GM21528 (cell line): ENCODE data around the gene BCKDK.
"Not testable (repeated sequence)": the region's sequence is repeated elsewhere in the genome, so short reads cannot be mapped to it uniquely, and the experiment has no call there.

Experiments
- ATAC-seq: cut with Tn5 transposase; IDR thresholded peaks from one replicate; pipeline ENCODE4 v1.9.1; 2021; ENCODE audit warnings: mild to moderate bottlenecking, moderate library complexity; ENCODE audit not compliant: unreplicated experiment, low FRiP score

Gene BCKDK

DNA sequence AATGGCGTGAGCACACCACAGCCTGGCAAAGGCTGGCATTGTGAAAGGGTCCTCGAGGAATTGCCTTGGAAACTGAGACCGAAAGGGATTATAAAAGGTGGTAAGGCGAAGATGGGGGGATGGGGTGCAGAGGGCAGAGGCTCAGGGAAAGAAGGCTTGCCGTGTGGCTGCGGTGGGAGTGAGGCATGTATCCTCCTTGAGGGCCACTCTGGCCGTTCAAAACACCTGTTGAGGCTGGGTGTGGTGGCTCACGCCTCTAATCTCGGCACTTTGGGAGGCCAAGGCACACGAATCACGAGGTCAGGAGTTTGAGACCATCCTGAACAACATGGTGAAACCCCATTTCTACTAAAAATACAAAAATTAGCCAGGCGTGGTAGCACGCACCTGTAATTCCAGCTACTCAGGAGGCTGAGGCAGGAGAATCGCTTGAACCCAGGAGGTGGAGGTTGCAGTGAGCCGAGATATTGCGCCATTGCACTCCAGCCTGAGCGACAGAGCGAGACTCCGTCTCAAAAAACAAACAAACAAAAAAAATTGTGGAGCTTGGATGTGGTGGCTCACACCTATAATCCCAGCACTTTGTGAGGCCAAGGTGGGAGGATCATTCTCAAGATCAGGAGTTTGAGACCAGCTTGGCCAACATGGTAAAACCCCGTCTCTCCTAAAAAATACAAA, 28.8 kb downstream of the BCKDK start:
- not testable (repeated sequence) for ATAC-seq

DNA sequence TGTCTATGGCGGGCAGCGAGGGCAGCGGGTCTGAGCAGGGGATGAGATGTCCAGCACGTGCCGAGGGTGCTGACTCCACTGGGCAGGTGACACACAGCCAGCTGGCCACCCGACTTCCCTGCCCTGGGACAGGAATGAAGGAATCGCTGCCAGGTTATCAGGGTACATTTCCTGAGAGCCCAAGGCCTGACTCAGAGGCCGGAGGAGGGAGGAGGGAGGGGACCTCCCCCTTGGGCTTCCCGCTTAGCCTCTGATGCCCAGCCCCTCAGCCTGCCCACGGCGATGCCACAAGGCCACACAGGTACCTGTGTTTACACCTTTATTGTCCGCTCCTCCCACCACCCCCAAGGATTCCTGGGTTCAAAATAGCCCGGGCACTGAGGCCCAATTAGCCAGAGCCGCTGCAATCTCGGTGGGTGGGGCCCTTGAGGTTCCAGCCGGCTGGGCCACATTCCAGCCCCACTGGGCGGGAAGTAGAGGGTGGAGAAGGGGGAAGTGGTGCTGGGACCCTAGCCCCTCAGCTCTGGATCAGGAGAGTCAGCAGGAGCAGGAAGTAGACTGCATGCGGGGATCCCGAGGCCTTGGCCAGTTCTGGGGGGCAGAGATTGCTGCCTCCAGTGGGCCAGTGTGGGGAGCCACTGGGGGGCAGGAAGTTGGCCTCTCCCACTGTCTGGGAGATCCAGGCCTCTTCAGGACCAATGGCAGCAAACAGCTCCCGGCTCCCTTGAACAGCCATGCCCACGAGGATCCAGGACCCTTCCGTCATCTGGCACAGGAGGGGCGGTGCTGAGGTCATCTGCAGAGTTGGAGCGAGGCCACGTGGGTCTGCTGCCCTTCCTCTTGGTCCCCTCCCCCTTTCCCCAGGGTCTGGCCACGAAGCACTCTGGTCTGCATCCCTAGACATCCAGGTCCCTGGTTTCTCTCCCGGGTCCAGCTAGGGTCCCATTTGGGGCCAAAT, 30.7 kb downstream of the BCKDK start:
- no peak for ATAC-seq

DNA sequence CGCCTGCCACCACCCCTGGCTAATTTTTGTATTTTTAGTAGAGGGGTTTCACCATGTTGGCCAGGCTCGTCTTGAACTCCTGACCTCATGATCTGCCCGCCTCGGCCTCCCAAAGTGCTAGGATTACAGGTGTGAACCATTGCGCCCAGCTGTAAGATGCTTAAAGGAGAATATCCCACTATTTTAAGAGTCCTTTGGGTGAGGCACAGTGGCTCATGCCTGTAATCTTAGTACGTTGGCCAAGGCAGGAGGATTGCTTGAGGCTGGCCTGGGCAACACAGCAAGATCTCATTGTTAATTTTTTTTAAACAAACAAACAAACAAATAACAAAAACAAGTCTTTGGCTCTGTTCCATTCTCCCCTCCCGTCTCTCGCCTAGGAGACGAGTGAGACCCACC, 32.9 kb downstream of the BCKDK start:
- not testable (repeated sequence) for ATAC-seq

GRCh38 chr16:31141489-31142108, 33.4 kb downstream of the BCKDK start:
- peak; percentile 5 for ATAC-seq

DNA sequence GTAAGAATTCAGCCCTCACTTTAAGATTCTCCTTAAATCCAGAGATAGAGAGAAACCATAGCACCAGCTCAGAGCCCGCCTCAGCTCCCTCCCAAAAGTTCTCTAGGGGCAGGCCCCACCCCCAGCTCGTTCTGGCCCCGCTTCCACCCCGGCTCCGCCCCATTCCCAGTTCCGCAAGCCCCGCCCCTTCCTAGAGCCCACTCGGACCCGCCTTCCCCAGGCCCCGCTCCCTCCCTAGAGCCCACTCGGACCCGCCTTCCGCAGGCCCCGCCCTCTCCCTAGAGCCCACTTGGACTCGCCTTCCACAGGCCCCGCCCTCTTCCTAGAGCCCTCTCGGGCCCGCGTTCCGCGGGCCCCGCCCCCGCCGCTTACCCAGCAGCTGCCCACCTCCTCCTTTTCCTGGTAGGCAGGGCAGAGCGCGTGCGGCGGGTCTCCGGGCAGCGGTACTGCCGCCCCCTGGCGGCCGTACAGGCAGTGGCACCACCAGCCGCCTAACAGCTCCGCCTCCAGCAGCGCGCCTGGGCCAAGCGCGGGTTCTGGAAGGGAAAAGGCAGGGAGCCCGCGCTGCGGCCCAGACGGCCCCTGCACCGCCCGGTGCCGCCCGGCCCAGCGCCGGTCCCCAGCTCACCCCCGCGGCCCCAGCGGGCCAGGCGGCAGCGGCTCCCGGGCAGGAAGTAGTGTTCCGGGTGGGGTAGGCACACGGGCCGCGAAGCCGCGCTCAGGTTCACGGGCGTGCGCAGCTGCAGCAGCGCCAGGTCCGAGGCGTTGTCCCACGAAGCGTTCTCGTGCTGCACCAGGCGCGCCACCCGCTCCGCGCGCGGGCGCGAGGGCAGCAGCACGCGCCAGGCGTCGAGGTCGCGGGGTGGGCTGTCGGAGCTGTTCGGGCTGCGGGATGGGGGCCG, 34.2 kb downstream of the BCKDK start:
- peak; percentile 86 for ATAC-seq

GRCh38 chr16:31143011-31143693, 35.0 kb downstream of the BCKDK start:
- no peak for ATAC-seq

GRCh38 chr16:31143694-31144148, 35.5 kb downstream of the BCKDK start:
- ATAC-seq = no peak

DNA sequence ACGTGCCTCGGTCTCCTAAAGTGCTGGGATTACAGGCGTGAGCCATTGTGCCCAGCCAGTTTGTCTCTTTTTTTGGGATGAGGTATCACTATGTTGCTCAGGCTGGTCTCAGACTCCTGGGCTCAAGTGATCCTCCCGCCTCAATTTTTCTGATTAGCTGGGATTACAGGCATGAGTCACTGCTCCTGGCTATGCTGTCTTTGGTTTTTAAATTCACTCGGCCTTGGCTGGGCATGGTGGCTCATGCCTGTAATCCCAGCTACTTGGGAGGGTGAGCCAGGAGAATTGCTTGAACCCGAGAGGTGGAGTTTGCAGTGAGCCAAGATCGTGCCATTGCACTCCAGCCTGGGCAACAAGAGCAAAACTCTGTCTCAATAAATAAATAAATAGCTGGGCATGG, 36.2 kb downstream of the BCKDK start:
- not testable (repeated sequence) for ATAC-seq

GRCh38 chr16:31145398-31145990, 37.3 kb downstream of the BCKDK start:
- ATAC-seq = no peak

DNA sequence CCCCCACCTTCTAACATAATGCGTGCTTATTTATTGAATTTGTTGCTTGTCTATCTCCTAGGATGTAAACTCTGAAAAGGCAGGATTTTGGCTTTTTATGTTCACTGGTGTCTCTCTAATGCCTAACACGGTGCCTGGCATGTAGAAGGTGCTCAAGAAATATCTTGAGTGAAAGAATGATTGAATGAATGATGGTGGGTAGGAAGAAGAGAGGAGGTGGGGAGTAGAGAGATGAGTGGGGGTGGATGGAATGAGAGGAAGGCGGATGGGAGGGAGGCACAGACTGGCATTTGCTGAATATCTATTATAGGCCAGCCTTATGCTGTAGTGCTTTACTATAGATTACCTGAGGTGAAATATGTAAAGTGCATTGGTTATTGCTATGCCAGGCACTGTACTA, 39.4 kb downstream of the BCKDK start:
- no peak for ATAC-seq

DNA sequence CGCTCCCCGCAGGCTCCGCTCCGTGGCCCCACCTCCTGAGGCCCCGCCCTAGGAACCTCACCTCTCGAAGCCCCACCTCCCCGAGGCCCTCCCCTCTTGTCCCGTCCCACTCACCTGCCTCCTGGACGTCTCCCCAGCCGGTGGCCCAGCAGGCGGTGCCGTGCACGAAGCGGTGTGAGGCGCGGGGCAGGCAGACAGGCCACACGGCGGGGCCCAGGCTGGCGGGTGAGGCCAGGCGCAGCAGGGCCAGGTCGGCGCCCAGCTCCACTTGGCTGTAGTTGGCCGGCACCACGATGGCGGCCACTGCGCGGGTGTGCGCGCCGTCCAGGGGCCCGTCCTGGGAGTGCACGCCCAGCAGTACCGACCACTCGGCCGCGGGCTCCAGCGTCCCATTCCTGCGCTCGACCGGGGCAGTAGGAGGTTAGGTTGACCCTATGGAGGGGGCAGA, 40.1 kb downstream of the BCKDK start:
- ATAC-seq = no peak

GRCh38 chr16:31148896-31149295, 40.7 kb downstream of the BCKDK start:
- no peak for ATAC-seq

DNA sequence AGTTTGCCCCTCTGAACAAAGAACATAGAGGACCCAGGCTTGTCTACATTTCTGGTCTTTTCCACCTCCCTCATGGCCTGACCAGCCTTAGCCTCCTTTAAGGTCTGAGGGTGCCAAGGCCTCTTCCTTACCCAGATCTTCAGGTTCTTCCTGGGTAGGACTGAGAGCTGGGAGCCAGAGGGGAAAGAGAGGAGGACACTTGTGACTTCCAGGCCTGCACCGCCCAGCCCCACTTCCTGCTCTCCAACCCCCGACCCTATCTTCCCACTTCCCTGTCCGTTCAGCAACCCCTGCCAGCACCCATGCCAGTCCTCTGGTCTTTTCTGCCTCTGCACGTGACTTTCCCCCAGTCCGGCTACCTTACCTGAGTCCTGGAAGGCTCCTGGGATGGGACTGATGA, 41.1 kb downstream of the BCKDK start:
- no peak for ATAC-seq

- no peak for ATAC-seq
Observed at GRCh38 chr16:31149894-31150890, 42.0 kb downstream of the BCKDK start, which contains the start of gene PRSS36. PRSS36 (minus strand) TSS chr16:31150066; CDS start chr16:31150035, 31 bp downstream.

GRCh38 chr16:31150976-31151375, 42.8 kb downstream of the BCKDK start:
- ATAC-seq = not testable (repeated sequence)

DNA sequence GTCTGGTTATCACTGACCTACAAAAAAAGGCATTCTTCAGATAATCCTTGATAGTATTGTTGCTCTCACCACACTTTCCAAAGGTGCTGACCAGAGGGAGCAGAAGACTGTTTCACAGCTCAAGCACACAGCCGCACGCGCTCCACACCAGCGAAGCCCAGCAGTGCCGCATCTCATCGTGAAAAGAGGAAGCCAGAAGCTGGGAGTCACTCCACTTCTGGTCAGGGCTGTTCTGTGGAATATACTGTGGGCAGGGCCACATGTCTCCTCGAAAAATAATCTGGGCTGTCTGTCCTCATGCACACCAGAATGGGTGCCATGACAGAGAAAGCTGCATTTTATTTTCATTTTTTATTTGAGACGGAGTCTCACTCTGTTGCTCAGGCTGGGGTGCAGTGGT, 49.0 kb downstream of the BCKDK start:
- no peak for ATAC-seq
